ENCODE results near the gene CYP2U1.
"Not testable (repeated sequence)": the region's sequence is repeated elsewhere in the genome, so short reads cannot be mapped to it uniquely, and the experiment has no call there.

CYP2U1 gene

DNA sequence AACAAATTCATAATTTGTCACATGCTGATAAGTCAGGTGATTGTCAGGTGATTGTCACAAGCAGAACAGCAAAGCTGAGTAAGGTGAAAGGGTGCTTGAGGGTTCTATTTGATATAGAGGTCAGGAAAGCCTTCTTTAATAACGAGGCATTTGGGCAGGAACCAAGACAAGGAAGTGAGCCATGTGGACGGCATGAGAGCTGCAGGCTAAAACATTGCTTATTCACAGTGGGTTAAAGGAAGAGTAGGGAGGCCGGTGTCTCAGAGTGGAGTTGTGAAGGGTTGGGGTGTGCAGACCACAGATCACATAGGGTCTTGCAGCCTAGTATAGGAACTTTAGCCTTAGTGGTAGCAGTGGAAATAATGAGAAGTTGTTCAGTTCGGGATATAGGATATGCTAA, 31.3 kb upstream of the CYP2U1 start:
- TF ChIP-seq, protein P1, sequence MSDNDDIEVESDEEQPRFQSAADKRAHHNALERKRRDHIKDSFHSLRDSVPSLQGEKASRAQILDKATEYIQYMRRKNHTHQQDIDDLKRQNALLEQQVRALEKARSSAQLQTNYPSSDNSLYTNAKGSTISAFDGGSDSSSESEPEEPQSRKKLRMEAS (IDR thresholded peaks at IDR 0.05; ENCODE audit: low read depth, low read length) = no peak
- no peak for TF ChIP-seq MYC (IDR thresholded peaks at IDR 0.05; ENCODE audit: low read depth, low read length)
- TF ChIP-seq, protein P2, sequence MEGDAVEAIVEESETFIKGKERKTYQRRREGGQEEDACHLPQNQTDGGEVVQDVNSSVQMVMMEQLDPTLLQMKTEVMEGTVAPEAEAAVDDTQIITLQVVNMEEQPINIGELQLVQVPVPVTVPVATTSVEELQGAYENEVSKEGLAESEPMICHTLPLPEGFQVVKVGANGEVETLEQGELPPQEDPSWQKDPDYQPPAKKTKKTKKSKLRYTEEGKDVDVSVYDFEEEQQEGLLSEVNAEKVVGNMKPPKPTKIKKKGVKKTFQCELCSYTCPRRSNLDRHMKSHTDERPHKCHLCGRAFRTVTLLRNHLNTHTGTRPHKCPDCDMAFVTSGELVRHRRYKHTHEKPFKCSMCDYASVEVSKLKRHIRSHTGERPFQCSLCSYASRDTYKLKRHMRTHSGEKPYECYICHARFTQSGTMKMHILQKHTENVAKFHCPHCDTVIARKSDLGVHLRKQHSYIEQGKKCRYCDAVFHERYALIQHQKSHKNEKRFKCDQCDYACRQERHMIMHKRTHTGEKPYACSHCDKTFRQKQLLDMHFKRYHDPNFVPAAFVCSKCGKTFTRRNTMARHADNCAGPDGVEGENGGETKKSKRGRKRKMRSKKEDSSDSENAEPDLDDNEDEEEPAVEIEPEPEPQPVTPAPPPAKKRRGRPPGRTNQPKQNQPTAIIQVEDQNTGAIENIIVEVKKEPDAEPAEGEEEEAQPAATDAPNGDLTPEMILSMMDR (IDR thresholded peaks at IDR 0.05; ENCODE audit: low read depth, low read length) = no peak
- TF ChIP-seq POLR2A (IDR thresholded peaks at IDR 0.05; ENCODE audit: extremely low read depth, insufficient read length) = no peak
- no peak for DNase-seq (ENCODE audit: low read depth)
- H3K4me3 ChIP-seq (ENCODE audit: low read depth, low read length) = no peak overlapping the region

DNA sequence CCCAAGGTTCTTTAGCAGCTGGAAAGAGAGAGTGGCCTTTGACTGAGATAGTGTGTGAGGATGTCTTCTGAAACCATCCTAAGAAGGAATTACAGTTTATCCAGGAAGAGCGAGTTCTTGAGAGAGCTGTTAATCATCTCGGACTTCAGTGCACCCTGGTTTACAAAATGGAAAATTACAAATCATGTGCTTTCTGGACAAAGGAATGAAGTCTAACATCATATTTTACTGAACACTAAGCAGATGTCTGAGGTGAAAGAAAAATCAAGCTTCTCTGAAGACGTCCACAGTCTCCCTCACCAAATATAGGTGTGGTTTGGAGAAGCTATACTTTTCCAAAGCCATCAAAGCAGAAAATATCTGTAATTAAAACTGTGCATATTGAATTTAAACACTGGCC, 30.8 kb upstream of the CYP2U1 start:
- DNase-seq (ENCODE audit: low read depth) = no peak
- TF ChIP-seq, protein P2 (IDR thresholded peaks at IDR 0.05; ENCODE audit: low read depth, low read length) = no peak
- TF ChIP-seq MYC (IDR thresholded peaks at IDR 0.05; ENCODE audit: low read depth, low read length) = no peak
- TF ChIP-seq, protein P1 (IDR thresholded peaks at IDR 0.05; ENCODE audit: low read depth, low read length) = no peak
- no peak for TF ChIP-seq POLR2A (IDR thresholded peaks at IDR 0.05; ENCODE audit: extremely low read depth, insufficient read length)
- no peak overlapping the region for H3K4me3 ChIP-seq (ENCODE audit: low read depth, low read length)

DNA sequence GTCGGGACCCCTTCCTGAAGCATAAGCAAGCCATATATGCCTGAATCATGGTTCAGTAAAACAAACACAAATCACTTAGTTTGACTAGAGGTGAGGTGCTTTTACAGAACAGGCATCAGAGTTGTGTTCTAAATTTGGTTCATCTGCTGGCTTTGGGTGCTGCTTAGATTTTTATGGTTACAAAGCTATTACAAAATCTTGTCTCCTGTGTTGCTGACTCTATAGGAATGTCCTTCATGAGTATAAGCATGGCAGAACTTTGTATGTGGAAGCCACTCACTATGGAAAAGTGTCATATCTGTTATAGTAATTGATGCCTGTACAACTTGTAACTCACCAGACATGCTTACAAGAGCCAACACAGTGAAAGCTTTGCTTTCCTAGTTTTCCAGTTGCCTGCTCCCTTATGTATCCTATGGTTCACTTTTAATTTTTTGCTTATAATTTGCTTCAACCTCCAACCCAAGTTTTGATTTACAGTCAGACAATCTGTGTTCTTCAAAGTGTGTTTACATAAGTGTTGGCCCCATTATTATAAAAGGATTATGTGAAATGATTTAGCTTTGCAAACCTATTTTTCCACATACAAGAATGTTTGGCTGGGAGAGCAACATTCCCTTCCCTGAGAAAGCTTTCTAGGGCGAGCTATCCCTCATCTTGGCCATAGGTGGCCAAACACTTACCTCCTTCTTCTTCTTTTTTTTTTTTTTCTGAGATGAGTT, 30.0 kb upstream of the CYP2U1 start:
- TF ChIP-seq MYC (IDR thresholded peaks at IDR 0.05; ENCODE audit: low read depth, low read length) (no peak), POLR2A (IDR thresholded peaks at IDR 0.05; ENCODE audit: extremely low read depth, insufficient read length) (no peak)
- TF ChIP-seq, protein P2 (IDR thresholded peaks at IDR 0.05; ENCODE audit: low read depth, low read length) = no peak
- TF ChIP-seq, protein P1 (IDR thresholded peaks at IDR 0.05; ENCODE audit: low read depth, low read length) = no peak
- H3K4me3 ChIP-seq (ENCODE audit: low read depth, low read length) = no peak overlapping the region
- no peak for DNase-seq (ENCODE audit: low read depth)

DNA sequence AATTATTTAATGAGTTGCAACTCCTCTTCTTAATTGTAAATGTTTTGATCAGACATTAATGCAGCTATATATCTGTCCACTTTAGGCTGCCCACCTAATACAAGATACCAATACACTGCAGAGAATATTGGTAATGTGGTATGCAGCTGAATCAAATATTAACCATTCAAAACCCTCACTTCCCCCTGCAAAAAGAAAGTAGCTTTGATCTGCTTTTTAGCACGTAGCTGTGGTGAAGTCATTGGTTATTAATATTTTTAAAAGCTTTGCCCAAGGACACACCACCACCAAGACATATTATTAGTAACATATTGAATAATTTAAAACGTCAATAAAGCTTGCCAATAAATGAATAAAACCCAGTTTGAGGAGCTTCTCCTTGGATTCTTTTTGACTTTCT, 28.6 kb upstream of the CYP2U1 start:
- no peak for TF ChIP-seq MYC (IDR thresholded peaks at IDR 0.05; ENCODE audit: low read depth, low read length)
- TF ChIP-seq, protein P2 (IDR thresholded peaks at IDR 0.05; ENCODE audit: low read depth, low read length) = no peak
- no peak for DNase-seq (ENCODE audit: low read depth)
- H3K4me3 ChIP-seq (ENCODE audit: low read depth, low read length) = no peak overlapping the region

DNA sequence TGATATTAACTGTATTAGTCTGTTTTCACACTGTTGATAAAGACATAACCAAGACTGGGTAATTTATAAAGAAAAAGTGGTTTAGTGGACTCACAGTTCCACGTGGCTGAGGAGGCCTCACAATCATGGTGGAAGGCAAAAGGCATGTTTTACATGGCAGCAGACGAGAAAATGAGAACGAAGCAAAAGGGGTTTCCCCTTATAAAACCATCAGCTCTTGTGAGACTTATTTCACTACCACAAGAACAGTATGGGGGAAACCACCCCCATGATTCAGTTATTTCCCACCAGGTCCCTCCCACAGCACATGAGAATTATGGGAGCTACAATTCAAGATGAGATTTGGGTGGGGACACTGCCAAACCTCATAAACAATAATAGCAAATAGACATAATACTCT, 26.3 kb upstream of the CYP2U1 start:
- H3K4me3 ChIP-seq (ENCODE audit: low read depth, low read length); DNase-seq (ENCODE audit: low read depth): not testable (repeated sequence)

DNA sequence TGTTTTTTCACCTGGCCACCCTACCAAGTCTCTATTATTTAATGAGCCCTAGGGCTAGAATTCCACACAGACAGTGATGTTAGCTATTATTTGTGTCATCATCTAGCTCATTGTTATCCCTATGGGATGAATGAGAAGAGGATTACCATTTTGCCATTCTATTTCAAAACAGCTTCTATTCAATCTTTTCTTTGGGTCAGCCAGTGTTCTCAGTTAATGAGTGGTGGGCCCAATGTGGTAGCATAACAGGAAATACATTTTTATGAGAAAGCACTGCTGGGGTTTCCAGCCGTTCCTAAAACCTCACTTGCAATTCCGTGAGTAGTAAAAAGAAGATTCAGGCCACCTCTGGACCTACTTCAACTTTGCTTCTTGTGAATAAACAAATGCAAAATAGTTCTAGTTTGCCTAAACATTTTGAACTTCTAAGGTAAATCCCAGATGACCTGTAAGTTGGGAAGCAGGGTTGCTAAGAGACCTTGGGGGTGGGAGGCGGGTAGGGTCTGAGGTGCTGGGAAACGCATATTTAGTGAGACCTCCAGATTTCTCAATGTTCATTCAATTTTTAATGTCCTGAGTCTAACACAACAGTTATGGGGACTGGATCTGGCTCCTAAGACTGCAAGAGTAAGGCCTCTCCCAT, 24.8 kb upstream of the CYP2U1 start:
- DNase-seq (ENCODE audit: low read depth) = no peak
- TF ChIP-seq, protein P1 (IDR thresholded peaks at IDR 0.05; ENCODE audit: low read depth, low read length) = no peak
- no peak for TF ChIP-seq POLR2A (IDR thresholded peaks at IDR 0.05; ENCODE audit: extremely low read depth, insufficient read length)
- H3K4me3 ChIP-seq (ENCODE audit: low read depth, low read length) = no peak overlapping the region

DNA sequence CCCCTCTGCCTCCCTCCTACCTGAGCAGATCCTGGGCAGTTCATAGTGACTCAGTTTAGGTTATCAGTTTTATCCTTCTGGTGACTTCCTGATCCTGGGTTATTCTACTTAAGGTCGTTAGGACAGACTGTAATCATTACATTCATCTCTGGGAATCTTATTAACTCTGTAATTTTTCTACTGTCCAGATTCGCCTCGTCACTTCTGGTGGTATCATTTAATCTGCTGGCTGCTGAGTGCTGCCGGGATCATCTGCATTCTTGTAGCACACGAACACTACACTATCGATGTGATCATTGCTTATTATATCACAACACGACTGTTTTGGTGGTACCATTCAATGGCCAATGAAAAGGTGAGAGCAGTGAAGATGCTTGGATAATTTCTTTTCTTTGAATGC, 23.0 kb upstream of the CYP2U1 start:
- H3K4me3 ChIP-seq (ENCODE audit: low read depth, low read length) = no peak overlapping the region

More for the DNA sequence above, 23.0 kb upstream of the CYP2U1 start:
- no peak for DNase-seq (ENCODE audit: low read depth)
- TF ChIP-seq POLR2A (IDR thresholded peaks at IDR 0.05; ENCODE audit: extremely low read depth, insufficient read length) = no peak
- TF ChIP-seq MYC (IDR thresholded peaks at IDR 0.05; ENCODE audit: low read depth, low read length) = no peak
- TF ChIP-seq, protein P2 (IDR thresholded peaks at IDR 0.05; ENCODE audit: low read depth, low read length) = no peak
